Endothelial cell of umbilical vein (primary cell): Measurements from ENCODE around the gene HLX.

ENCODE experiments used
- EZH2 ChIP-seq: IDR thresholded peaks from 2 replicates; pipeline ENCODE4 v1.6.1; 2012; ENCODE audit warnings: borderline replicate concordance, low read depth, mild to moderate bottlenecking, moderate library complexity, low read length, inconsistent platforms; ENCODE audit not compliant: severe bottlenecking
- GATA2 ChIP-seq: IDR thresholded peaks from 2 replicates; pipeline ENCODE4 v1.7.0; 2011; ENCODE audit warnings: low read depth, mild to moderate bottlenecking, moderate library complexity, mixed read lengths, low read length; ENCODE audit not compliant: insufficient read length, insufficient read depth
- POLR2A ChIP-seq: IDR thresholded peaks from 2 replicates; pipeline ENCODE4 v1.6.1; 2012; ENCODE audit warnings: low read depth, mild to moderate bottlenecking, control low read depth, low read length
- POLR2AphosphoS5 ChIP-seq: IDR thresholded peaks from 2 replicates; pipeline ENCODE4 v1.6.1; 2012; ENCODE audit warnings: low read depth, mild to moderate bottlenecking, control low read depth, low read length, moderate library complexity; ENCODE audit not compliant: insufficient read depth
- TF ChIP-seq, protein P1 (sequence below), 2 donors: IDR thresholded peaks; 1 replicate in 1 of 2; 2 replicates in 1 of 2; pipeline ENCODE4 v1.5.1; 2011; ENCODE audit warnings: low read length in 2 of 2, mild to moderate bottlenecking in 2 of 2, moderate library complexity in 2 of 2, control low read depth in 1 of 2, inconsistent platforms in 1 of 2, low read depth in 1 of 2; ENCODE audit not compliant: insufficient read depth in 1 of 2; ENCODE audit errors: extremely low read depth in 1 of 2
- TF ChIP-seq, protein P2 (sequence below): IDR thresholded peaks from 2 replicates; pipeline ENCODE4 v1.6.1; 2011; ENCODE audit not compliant: insufficient read depth, insufficient read length

DNA sequence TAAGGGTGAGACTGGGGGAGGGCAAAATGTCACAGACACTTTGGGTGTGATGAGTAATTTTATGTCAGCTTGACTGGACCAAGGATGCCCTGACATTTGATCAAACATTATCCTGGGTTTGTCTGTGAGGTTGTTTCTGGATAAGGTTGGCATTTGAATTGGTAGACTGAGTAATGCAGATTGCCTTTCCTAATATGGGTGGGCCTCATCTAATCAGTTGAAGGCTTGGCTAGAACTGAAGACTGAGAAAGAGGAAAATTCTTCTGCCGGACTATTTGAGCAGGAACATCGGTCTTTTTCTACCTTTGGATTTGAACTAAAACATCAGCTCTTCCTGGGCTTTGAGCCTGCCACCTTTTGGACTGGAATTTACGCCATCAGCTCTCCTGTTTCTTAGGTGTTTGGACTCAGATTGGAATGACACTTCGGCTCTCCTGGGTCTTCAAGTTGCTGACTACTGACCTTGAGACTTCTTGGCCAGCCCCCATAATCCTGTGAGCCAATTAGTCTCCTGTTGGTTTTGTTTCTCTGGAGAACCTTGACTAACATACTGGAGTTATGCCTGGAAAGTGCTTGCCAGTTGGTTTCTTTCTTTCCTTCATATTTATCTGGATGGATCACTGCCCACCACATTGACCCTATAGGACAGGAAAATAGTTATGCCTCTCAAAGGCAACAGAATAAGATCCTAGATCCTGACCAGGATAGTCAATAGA lies 44.9 kb upstream of the HLX start:
- TF ChIP-seq, protein P1, sequence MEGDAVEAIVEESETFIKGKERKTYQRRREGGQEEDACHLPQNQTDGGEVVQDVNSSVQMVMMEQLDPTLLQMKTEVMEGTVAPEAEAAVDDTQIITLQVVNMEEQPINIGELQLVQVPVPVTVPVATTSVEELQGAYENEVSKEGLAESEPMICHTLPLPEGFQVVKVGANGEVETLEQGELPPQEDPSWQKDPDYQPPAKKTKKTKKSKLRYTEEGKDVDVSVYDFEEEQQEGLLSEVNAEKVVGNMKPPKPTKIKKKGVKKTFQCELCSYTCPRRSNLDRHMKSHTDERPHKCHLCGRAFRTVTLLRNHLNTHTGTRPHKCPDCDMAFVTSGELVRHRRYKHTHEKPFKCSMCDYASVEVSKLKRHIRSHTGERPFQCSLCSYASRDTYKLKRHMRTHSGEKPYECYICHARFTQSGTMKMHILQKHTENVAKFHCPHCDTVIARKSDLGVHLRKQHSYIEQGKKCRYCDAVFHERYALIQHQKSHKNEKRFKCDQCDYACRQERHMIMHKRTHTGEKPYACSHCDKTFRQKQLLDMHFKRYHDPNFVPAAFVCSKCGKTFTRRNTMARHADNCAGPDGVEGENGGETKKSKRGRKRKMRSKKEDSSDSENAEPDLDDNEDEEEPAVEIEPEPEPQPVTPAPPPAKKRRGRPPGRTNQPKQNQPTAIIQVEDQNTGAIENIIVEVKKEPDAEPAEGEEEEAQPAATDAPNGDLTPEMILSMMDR (IDR thresholded peaks at IDR 0.05; ENCODE audit: extremely low read depth in 1 of 2, insufficient read depth in 1 of 2, low read depth in 1 of 2, low read length in 2 of 2): no peak
- TF ChIP-seq, protein P2, sequence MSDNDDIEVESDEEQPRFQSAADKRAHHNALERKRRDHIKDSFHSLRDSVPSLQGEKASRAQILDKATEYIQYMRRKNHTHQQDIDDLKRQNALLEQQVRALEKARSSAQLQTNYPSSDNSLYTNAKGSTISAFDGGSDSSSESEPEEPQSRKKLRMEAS: no peak
- no peak for TF ChIP-seq EZH2
- no peak for TF ChIP-seq POLR2A
- no peak for TF ChIP-seq POLR2AphosphoS5
- no peak for TF ChIP-seq GATA2
